Dendritic cell treated with granulocyte-macrophage colony-stimulating factor and Interleukin-4, amounts not matched to agents 40 ng/mL and 50 ng/mL, for 4 days (primary cell): ENCODE measurements around the gene DDX41.
A peak's percentile ranks its signal among the peaks of the same experiment; 100 is the strongest.

ENCODE experiments used
- H3K27ac Mint-ChIP-seq: one replicate; pipeline ENCODE4 v1.8.0; 2022; ENCODE audit warnings: mild to moderate bottlenecking, mixed read lengths
- H3K27me3 Mint-ChIP-seq: one replicate; pipeline ENCODE4 v1.8.0; 2022; ENCODE audit warnings: mild to moderate bottlenecking, mixed read lengths
- H3K36me3 Mint-ChIP-seq: one replicate; pipeline ENCODE4 v1.8.0; 2022; ENCODE audit warnings: low read depth, mixed read lengths
- H3K4me1 Mint-ChIP-seq: one replicate; pipeline ENCODE4 v1.8.0; 2022; ENCODE audit warnings: low read depth, mixed read lengths
- H3K4me3 Mint-ChIP-seq: one replicate; pipeline ENCODE4 v1.8.0; 2022; ENCODE audit warnings: mild to moderate bottlenecking, moderate library complexity, mixed read lengths
- H3K9me3 Mint-ChIP-seq: one replicate; pipeline ENCODE4 v1.8.0; 2022; ENCODE audit warnings: mixed read lengths
- intact Hi-C: fragments of 100-400 bp; cut with micrococcal nuclease; formaldehyde crosslinking; loops from one replicate; pipeline ENCODE4 v1.15.0; 2022

The DDX41 gene

GRCh38 chr5:177474002-177474476 is 42.7 kb downstream of the DDX41 start:
- intact Hi-C loops, result no loop called here
- Mint-ChIP-seq H3K27me3 (peaks cover 87% of the 10 kb centered on the region), H3K4me3 (peak overlapping the region; percentile 67), H3K4me1 (peaks cover 71% of the 10 kb centered on the region), H3K27ac (no peak overlapping the region), H3K9me3 (no peaks in the 10 kb centered on the region), H3K36me3 (no peaks in the 10 kb centered on the region)

DNA sequence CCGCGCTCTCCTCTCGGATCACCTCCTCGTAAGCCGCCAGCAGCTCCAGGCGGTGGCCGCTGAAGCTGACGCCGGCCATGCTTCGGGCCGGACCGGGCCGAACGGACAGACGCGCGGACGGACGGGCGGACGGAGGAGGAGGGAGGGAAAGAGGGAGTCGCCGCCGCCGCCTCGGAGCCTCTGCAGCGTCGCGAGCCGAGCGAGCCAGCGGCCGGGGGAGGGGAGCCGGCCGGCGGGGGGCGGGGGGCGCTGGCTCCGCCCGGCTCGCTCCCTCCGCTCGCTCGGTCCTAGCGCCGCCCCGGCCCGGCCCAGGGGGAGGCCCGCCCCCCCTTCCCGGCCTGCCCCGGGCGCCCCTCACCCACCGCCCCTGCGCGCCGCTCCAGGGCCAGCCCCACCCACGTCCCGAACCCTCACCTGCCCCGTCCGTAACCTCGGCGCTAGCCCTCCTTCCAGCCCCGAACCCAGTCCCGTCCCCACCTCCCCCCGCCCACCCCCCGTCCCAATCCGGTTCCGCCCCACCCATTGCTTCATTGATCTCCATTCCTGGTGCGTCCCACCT is 43.2 kb downstream of the DDX41 start, which contains the start of gene DBN1:
DBN1 (minus strand) TSS at position 192 of the 559 bp plus-strand sequence; CDS start at position 79, 113 bp downstream.
- Mint-ChIP-seq H3K9me3 (no peaks in the 10 kb centered on the region), H3K27ac (no peak within 1 kb of the TSS), H3K4me1 (peaks cover 66% of the 10 kb centered on the region), H3K27me3 (peaks cover 87% of the 10 kb centered on the region), H3K36me3 (no peaks in the 10 kb centered on the region), H3K4me3 (peak within 1 kb of the TSS; percentile 67)
- intact Hi-C loops, result no loop called here

GRCh38 chr5:177472460-177473442 is 44.0 kb downstream of the DDX41 start:
- Mint-ChIP-seq H3K27ac (no peak overlapping the region), H3K4me3 (no peak overlapping the region)

DNA sequence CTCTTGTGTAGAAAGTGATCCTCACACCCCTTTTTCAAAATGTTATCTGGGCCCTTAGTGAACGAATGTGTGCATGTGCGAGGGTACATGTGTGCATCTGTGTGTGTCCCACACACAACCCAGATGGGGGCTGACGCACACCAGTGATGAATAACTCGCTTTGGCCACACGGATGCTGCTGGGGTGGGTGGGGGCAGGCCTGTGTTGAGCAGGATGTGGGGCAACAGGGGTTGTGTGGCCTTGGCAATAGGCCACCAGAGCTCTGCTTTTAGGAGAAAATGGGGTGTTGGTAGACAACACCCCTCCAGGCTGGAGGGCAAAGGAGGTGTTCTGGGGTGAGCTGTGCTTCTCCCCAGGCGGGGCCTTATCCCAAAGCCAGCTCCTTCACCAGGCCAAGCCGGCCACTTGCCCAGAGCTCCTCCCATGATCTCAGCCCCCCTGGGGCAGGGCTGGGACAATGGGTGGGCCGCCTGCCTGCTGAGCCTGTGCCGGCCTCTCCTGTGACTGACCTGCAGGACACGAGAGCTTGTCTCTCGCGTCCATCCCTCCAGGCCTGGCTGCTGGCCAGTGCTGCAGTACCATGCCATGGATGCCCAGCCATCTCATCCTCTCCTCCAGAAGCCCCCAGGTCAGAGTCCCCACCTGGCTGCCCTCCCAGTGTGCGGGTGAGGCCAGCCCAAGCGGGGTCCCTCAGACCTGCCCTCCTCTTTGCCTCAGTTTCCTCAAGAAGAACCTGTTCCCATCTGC is 45.0 kb downstream of the DDX41 start:
- Mint-ChIP-seq H3K4me1 (peaks cover 50% of the 10 kb centered on the region), H3K27me3 (peaks cover 89% of the 10 kb centered on the region), H3K36me3 (no peaks in the 10 kb centered on the region), H3K4me3 (no peak overlapping the region), H3K27ac (no peak overlapping the region), H3K9me3 (no peaks in the 10 kb centered on the region)
- intact Hi-C loops, result no loop called here

More at GRCh38 chr5:177472460-177473442, 44.0 kb downstream of the DDX41 start:
- Mint-ChIP-seq H3K36me3 (no peaks in the 10 kb centered on the region), H3K27me3 (peaks cover 86% of the 10 kb centered on the region), H3K9me3 (no peaks in the 10 kb centered on the region), H3K4me1 (peaks cover 58% of the 10 kb centered on the region)
- intact Hi-C loops, result no loop called here

DNA sequence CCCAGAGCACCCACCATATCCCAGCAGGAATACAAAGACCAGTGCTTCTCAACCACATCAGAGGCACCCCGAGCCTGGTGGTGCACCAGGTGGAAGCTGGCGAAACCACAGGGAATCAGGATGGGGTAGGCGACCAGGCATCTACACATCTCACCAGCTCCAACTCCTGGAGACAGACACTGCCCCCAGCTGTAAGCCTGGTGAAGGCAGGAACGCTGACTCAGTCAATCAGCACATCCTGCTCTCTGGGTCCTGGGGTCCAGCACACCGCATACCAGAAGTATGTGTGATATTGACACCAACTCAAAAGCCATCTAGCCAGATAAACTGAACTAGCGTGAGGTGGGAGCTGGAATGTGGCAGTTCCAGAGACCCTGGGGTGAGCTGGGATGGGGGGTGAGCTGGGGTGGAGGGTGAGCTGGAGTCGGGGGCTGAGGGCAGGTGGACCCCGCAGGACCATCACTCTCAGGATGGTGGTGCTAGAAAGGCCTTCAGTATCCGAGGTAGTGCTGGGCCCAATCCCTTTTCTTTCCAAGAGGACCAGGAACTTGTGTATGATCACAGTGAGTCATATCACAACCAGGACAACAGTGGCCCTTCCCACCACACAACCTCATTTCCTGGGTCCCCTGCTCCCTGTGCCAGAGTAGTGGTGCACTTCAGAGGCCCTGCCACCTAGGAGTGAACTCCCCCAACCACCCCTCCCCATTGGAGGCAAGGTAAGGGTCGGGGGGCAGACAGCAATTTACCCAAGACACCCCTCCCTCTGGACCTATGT is 45.8 kb downstream of the DDX41 start:
- Mint-ChIP-seq H3K27ac (no peak overlapping the region), H3K36me3 (no peaks in the 10 kb centered on the region), H3K4me3 (no peak overlapping the region)

GRCh38 chr5:177469750-177470525 is 46.8 kb downstream of the DDX41 start:
- Mint-ChIP-seq H3K4me3 (no peak overlapping the region), H3K27ac (no peak overlapping the region), H3K9me3 (no peaks in the 10 kb centered on the region), H3K4me1 (peaks cover 31% of the 10 kb centered on the region), H3K36me3 (no peaks in the 10 kb centered on the region), H3K27me3 (peaks cover 88% of the 10 kb centered on the region)
- intact Hi-C loops, result no loop called here

More for the DNA sequence above, 45.8 kb downstream of the DDX41 start:
- no peaks in the 10 kb centered on the region for H3K9me3 Mint-ChIP-seq
- intact Hi-C loops, result no loop called here
- H3K27me3 Mint-ChIP-seq, result peaks cover 89% of the 10 kb centered on the region
- H3K4me1 Mint-ChIP-seq, result peaks cover 41% of the 10 kb centered on the region

DNA sequence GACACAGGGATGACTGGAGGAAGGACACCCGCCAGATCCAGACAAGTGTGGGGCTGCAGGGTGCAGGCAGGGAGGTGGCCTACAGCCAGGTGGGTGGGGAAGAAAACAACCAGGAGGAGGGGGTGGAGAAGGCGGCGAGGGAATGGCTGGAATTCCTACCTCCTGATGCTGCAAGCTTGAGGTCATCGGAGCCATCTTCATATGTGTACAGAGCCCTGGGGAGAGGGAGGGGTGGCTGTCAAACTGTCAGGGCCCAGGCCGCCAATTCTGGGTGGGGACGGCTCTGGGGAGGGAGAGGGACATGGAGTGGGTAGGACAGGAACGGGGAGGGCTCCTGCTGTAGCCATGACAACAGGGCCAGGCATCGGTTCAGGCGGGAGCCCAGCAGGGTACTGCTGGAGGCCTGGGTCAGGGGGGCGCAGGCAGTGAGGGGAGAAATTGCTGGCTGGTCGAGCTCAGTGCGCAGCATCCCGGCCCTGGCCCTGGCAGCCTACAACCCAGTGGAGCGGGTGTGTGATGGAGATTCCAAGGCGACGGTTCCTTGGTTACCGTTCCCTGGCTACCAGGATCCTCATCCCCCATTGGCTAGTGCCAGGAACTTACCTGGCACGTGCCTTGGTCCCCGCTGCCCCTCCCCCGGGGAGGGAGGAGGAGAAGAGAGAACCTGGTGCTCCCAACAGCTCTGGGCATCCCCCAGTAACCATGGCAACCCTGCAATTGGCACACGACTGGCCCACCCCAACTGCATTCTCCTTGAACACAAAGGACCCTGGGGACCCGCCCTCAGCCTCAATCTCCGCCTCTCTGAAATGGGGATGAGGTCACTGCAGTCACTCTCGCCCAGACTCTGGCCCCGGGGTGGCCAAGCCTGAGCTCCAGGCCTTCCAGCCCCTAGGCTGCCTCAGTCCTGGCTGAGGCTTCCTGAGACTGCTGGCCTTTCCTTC is 47.8 kb downstream of the DDX41 start:
- no peak overlapping the region for H3K27ac Mint-ChIP-seq
- H3K4me1 Mint-ChIP-seq, result peaks cover 22% of the 10 kb centered on the region
- intact Hi-C loops, result no loop called here
- no peak overlapping the region for H3K4me3 Mint-ChIP-seq
- H3K9me3 Mint-ChIP-seq, result no peaks in the 10 kb centered on the region
- peaks cover 78% of the 10 kb centered on the region for H3K27me3 Mint-ChIP-seq
- H3K36me3 Mint-ChIP-seq, result no peaks in the 10 kb centered on the region

DNA sequence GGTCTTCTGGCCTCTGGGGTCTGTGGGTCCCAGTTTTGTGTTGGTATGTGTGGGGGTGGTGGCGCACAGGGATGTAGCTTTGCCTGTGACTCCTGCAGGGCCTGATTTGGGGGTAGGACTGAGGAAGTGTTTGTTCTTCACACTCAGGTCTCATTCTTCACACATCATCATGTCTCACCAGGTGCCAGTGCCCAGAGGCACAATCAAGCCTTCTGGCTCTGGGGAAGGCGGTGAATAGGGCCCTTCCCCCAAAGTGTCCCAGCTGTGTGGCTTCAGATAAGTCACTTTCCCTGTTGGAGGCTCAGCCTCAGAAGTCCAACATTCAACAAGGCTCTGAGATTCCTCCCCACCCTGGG is 48.5 kb downstream of the DDX41 start:
- no peaks in the 10 kb centered on the region for H3K36me3 Mint-ChIP-seq
- H3K27ac Mint-ChIP-seq, result no peak overlapping the region
- intact Hi-C loops, result no loop called here
- no peak overlapping the region for H3K4me3 Mint-ChIP-seq
- peaks cover 18% of the 10 kb centered on the region for H3K4me1 Mint-ChIP-seq
- no peaks in the 10 kb centered on the region for H3K9me3 Mint-ChIP-seq
- peaks cover 75% of the 10 kb centered on the region for H3K27me3 Mint-ChIP-seq

DNA sequence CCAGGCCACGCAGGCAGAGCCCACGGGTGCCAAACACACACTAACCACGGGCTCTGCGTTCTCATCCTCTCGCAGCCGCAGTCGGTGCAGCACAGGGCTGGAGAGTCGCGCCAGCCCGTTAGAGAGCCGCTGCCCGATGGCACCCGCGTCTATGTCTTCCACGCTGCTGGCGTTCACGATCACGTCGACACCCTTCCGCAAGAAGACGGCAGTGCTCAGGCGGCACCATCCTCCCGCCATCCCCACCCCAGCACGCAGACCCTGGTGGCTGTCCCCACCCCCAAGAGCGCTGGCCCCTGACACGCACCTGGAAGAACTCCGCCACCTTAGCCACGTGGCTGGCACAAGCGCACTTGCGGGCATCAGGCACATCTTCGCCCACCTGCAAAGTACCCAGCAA is 49.3 kb downstream of the DDX41 start:
- intact Hi-C loops, result no loop called here
- Mint-ChIP-seq H3K4me3 (no peak overlapping the region), H3K36me3 (no peaks in the 10 kb centered on the region), H3K9me3 (no peaks in the 10 kb centered on the region), H3K27ac (no peak overlapping the region), H3K27me3 (peaks cover 79% of the 10 kb centered on the region), H3K4me1 (peaks cover 25% of the 10 kb centered on the region)

GRCh38 chr5:177466861-177467260 is 49.9 kb downstream of the DDX41 start:
- peaks cover 25% of the 10 kb centered on the region for H3K4me1 Mint-ChIP-seq
- H3K27me3 Mint-ChIP-seq, result peaks cover 75% of the 10 kb centered on the region
- no peaks in the 10 kb centered on the region for H3K9me3 Mint-ChIP-seq
- H3K27ac Mint-ChIP-seq, result no peak overlapping the region
- intact Hi-C loops, result no loop called here
- H3K4me3 Mint-ChIP-seq, result no peak overlapping the region
- H3K36me3 Mint-ChIP-seq, result no peaks in the 10 kb centered on the region

- peaks cover 23% of the 10 kb centered on the region for H3K4me1 Mint-ChIP-seq
- H3K9me3 Mint-ChIP-seq, result no peaks in the 10 kb centered on the region
- H3K4me3 Mint-ChIP-seq, result no peak overlapping the region
- H3K27ac Mint-ChIP-seq, result no peak overlapping the region
- H3K27me3 Mint-ChIP-seq, result peaks cover 63% of the 10 kb centered on the region
- intact Hi-C loops, result no loop called here
- H3K36me3 Mint-ChIP-seq, result no peaks in the 10 kb centered on the region
Measured at GRCh38 chr5:177465044-177465443, 51.7 kb downstream of the DDX41 start.
